ENCODE measurements around the gene KMT2B. TPM values are rescaled to one million over a fixed set of nuclear protein-coding genes. Genes with fewer than 3 reads are reported as not detected.
A peak's percentile ranks its signal among the peaks of the same experiment; 100 is the strongest.
"Not testable (repeated sequence)": the region's sequence is repeated elsewhere in the genome, so short reads cannot be mapped to it uniquely, and the experiment has no call there.

The KMT2B gene
- total RNA-seq, 2 experiments from 2014 or later = 47.0 to 54.2 TPM

DNA sequence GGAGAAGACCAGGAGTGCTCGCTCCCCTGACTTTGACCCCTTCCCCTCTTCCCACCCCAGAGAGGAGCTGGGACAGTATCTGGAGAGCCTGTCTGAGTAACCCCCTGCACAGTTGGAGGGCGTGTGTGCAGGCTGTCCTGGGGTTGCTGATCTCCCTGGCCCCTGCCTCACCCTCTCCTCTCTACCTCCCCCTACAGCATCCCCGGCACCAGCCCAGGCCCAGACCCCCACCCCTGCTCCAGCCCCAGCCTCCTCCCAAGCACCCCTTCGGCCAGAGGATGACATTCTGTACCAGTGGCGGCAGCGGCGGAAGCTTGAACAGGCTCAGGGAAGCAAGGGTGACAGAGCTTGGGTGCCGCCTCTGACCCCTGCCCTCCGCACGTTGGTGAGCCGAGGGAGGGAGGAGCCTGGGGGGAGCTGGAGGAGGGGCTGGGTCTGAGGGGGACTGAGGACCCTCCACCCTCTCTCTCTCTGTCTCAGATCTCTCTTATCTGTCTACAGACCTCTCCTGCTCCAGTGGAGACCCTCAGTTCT is 48.8 kb downstream of the KMT2B start:
- H3K27me3 Mint-ChIP-seq = no peaks in the 10 kb centered on the region
- H3K36me3 Mint-ChIP-seq = peaks cover 16% of the 10 kb centered on the region
- H3K4me3 Mint-ChIP-seq = no peak overlapping the region
- no peaks in the 10 kb centered on the region for H3K4me1 Mint-ChIP-seq (ENCODE audit: low read depth)
- no peak overlapping the region for H3K27ac Mint-ChIP-seq
- CTCF ChIA-PET = no interaction called here
- DNase-seq = no peak
- intact Hi-C loops (cut with micrococcal nuclease) = no loop called here
- POLR2A ChIA-PET = no interaction called here
- H3K9me3 Mint-ChIP-seq = no peaks in the 10 kb centered on the region

DNA sequence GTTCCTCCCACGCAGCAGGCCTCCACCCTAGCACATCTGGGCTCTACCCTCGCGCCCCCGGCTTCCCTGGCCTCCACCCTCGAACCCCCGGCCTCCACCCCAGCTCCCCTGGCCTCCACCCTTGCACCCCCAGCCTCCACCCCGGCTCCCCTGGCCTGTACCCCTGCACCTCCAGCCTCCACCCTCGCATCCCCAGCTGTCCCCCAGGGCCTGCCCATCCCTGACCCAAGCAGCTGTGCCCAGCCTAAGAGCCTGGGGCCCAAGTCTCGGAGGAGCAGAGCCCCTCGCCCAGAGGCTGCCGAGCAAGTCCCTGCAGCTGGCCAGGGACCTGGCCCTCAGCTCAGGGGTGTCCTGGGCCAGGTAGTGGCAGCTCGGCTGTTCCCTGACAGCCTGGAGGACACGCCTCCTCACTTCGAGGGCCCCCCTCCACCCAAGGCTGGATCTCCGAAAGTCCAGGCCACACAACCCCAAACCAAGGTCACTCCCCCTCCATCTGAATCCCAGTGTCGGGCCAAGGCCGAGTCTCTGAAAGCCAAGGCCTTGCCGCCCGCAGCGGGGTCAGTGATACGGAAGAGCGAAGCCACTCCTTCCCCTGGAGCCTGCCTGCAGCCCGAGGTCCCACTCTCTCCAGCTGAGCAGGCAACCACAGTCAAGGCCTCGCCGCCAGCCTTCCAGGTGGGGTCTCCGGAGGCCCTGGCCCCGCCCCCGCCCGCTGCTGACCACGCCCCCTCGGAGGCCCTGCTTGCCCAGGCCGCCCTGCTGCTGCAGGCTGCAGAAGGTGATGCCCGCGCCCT is 49.7 kb downstream of the KMT2B start:
- H3K9me3 Mint-ChIP-seq = no peaks in the 10 kb centered on the region
- ChIA-PET POLR2A (no interaction called here), CTCF (no interaction called here)
- H3K27ac Mint-ChIP-seq = no peak overlapping the region
- no peaks in the 10 kb centered on the region for H3K4me1 Mint-ChIP-seq (ENCODE audit: low read depth)
- peaks cover 11% of the 10 kb centered on the region for H3K36me3 Mint-ChIP-seq
- H3K27me3 Mint-ChIP-seq = no peaks in the 10 kb centered on the region
- H3K4me3 Mint-ChIP-seq = no peak overlapping the region
- no peak for DNase-seq
- intact Hi-C loops (cut with micrococcal nuclease) = no loop called here

DNA sequence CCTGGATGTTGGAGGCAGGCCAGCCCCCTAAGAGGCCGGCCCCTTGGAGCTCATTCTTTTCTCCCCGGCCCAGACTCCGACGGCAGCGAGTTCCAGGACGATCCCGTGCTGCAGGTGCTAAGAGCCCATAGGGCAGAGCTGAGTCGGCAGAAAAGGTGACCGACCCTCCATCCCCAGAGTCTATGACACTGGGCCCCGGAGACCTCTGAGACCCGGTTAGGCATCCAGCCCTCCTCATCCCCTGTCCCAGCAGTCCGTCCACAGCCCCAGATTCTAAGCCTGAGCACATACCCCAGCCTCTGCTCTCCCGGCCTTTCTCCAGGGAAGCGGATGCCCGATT is 50.2 kb downstream of the KMT2B start:
- no peaks in the 10 kb centered on the region for H3K27me3 Mint-ChIP-seq
- H3K9me3 Mint-ChIP-seq = no peaks in the 10 kb centered on the region

GRCh38 chr19:35772362-35772761 is 54.6 kb downstream of the KMT2B start:
- CTCF ChIA-PET; intact Hi-C loops (cut with micrococcal nuclease); H3K27ac Mint-ChIP-seq; POLR2A ChIA-PET; H3K27me3 Mint-ChIP-seq; H3K9me3 Mint-ChIP-seq; DNase-seq; H3K4me3 Mint-ChIP-seq: not testable (repeated sequence)
- H3K36me3 Mint-ChIP-seq = peaks cover 11% of the 10 kb centered on the region
- H3K4me1 Mint-ChIP-seq (ENCODE audit: low read depth) = peaks cover 15% of the 10 kb centered on the region

More for the DNA sequence above, 50.2 kb downstream of the KMT2B start:
- Mint-ChIP-seq H3K36me3 (peaks cover 11% of the 10 kb centered on the region), H3K4me1 (ENCODE audit: low read depth) (no peaks in the 10 kb centered on the region), H3K27ac (no peak overlapping the region), H3K4me3 (no peak overlapping the region)
- intact Hi-C loops (cut with micrococcal nuclease) = no loop called here
- ChIA-PET CTCF (no interaction called here), POLR2A (no interaction called here)
- DNase-seq = no peak

DNA sequence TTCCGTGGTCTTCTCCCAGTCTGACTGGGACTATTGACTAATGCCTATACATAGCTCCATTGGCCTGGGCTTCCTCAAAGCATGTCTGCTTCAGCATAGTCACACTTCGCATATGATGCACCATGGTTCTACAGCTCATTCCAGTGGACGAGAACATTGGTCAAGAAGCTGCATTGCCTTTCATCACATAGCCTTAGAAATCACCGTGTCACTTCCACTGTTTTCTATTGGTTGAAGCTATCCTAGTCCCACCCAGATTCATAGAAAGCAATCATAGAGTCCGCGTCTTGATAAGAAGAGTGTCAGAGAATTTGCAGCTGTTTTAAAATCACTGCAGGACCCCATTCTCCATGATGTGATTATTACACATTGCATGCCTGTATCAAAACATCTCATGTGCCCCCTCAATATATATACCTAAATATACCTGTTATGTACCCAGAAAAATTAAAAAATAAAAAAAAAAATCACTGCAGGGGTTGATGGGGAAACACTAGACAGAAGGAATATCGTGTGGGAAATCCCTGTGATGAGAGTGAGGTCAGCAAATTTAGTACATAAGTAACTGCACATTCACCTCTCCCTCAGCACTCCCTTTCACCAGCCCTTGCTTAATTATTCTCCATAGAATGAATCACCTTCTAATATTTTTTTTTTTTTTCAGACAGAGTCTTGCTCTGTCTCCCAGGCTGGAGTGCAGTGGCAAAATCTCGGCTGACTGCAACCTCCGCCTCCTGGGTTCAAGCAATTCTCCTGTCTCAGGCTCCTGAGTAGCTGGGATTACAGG is 55.4 kb downstream of the KMT2B start:
- POLR2A ChIA-PET = no interaction called here
- DNase-seq = no peak
- Mint-ChIP-seq H3K27me3 (no peaks in the 10 kb centered on the region), H3K4me3 (no peak overlapping the region), H3K9me3 (no peaks in the 10 kb centered on the region), H3K4me1 (ENCODE audit: low read depth) (peaks cover 15% of the 10 kb centered on the region), H3K36me3 (peaks cover 7% of the 10 kb centered on the region), H3K27ac (no peak overlapping the region)
- CTCF ChIA-PET = no interaction called here
- intact Hi-C loops (cut with micrococcal nuclease) = no loop called here

DNA sequence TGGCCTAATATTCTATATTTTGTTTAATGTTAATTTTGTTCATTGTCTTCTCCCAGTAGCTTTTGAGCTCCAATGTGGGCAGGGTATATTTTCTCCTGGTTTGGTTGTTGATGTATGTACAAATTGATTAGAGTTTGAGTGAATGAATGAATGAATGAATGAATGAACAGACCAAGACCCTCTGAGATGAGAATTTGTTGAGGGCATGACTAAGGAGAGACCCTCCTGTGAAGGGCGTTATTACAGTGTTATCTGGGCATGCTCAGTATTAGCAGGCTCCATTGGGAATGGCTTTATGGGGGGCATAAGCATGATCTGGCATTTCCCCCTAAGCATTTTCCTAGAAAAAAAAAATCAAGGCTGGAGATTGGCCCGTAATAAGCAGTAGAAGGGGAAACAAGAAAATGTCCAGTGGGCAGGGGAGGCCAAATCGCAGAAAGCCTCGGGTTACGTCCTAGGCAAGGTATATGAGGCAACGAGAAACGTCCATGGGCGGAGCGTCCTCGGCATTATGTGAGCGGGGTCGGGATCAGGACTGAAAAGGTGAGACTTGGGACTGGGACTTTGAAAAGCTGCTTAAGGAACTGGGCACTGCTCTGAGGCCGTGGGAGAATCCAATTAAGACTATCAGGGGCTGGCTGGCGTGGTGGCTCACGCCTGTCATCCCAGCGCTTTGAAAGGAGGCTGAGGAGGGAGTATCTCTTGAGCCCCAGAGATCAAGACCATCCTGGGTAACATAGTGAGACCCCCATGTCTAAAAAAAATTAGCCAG is 56.7 kb downstream of the KMT2B start:
- Mint-ChIP-seq H3K4me3 (peak overlapping the region; percentile 71), H3K36me3 (no peaks in the 10 kb centered on the region), H3K27ac (no peak overlapping the region), H3K27me3 (no peaks in the 10 kb centered on the region), H3K4me1 (ENCODE audit: low read depth) (peaks cover 15% of the 10 kb centered on the region), H3K9me3 (no peaks in the 10 kb centered on the region)
- ChIA-PET POLR2A (interaction anchor here (0.8 kb wide), 1 partner anchor 131 kb away, joined by 3 read pairs; no protein-coding TSS in a partner anchor), CTCF (interaction anchor here (0.6 to 0.7 kb wide), 2 partner anchors 26 to 213 kb away, joined by 3 read pairs; partner anchors contain the start of gene LIN37)
- DNase-seq = no peak
- intact Hi-C loops (cut with micrococcal nuclease) = loop anchor here (1.0 to 2.0 kb wide), 4 partner anchors 16 to 62 kb away; partner anchors contain the start of genes LIN37, PROSER3, PSENEN and U2AF1L4

DNA sequence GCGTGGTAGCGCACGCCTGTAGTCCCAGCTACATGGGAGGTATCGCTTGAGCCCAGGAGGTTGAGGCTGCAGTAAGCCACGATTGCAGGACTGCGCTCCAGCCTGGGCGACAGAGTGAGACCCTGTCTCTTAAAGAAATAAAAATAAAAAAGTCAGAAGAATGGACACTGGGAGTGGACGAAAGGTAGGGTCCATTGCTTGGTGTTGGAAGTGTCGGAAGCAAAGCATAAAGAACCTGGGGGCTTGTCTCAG is 57.2 kb downstream of the KMT2B start:
- Mint-ChIP-seq H3K4me1 (ENCODE audit: low read depth) (peaks cover 15% of the 10 kb centered on the region), H3K27ac (no peak overlapping the region), H3K36me3 (no peaks in the 10 kb centered on the region), H3K27me3 (no peaks in the 10 kb centered on the region), H3K9me3 (no peaks in the 10 kb centered on the region), H3K4me3 (peak overlapping the region; percentile 71)
- ChIA-PET POLR2A (interaction anchor here (0.8 kb wide), 1 partner anchor 131 kb away, joined by 3 read pairs; no protein-coding TSS in a partner anchor), CTCF (interaction anchor here (0.7 kb wide), 1 partner anchor 27 kb away, joined by 3 read pairs; the partner anchor contains the start of gene LIN37)
- DNase-seq = no peak
- intact Hi-C loops (cut with micrococcal nuclease) = loop anchor here (1.0 to 2.0 kb wide), 4 partner anchors 17 to 62 kb away; partner anchors contain the start of genes LIN37, PROSER3, PSENEN and U2AF1L4

- Mint-ChIP-seq H3K4me1 (ENCODE audit: low read depth) (peaks cover 15% of the 10 kb centered on the region), H3K36me3 (no peaks in the 10 kb centered on the region), H3K27me3 (no peaks in the 10 kb centered on the region), H3K4me3 (peak within 1 kb of the TSS; percentile 71), H3K9me3 (no peaks in the 10 kb centered on the region), H3K27ac (peak within 1 kb of the TSS; percentile 15)
- intact Hi-C loops (cut with micrococcal nuclease) = loop anchor here (1.0 to 2.0 kb wide), 4 partner anchors 17 to 63 kb away; partner anchors contain the start of genes LIN37, PROSER3, PSENEN and U2AF1L4
- peak; percentile 100 for DNase-seq
- ChIA-PET POLR2A (interaction anchor here (0.8 to 1.5 kb wide), 2 partner anchors 80 to 132 kb away, joined by 3 to 4 read pairs; no protein-coding TSS in a partner anchor), CTCF (interaction anchor here (0.7 kb wide), 1 partner anchor 27 kb away, joined by 3 read pairs; the partner anchor contains the start of gene LIN37)
Measured at GRCh38 chr19:35775298-35776101, 57.7 kb downstream of the KMT2B start, which contains the start of gene ARHGAP33. ARHGAP33 (plus strand) TSS chr19:35775564; CDS start chr19:35775659, 95 bp downstream.

GRCh38 chr19:35776102-35776788 is 58.4 kb downstream of the KMT2B start:
- Mint-ChIP-seq H3K9me3 (no peaks in the 10 kb centered on the region), H3K4me1 (ENCODE audit: low read depth) (peaks cover 15% of the 10 kb centered on the region), H3K36me3 (no peaks in the 10 kb centered on the region), H3K27me3 (no peaks in the 10 kb centered on the region), H3K27ac (peak overlapping the region; percentile 15), H3K4me3 (peak overlapping the region; percentile 71)
- intact Hi-C loops (cut with micrococcal nuclease) = no loop called here
- no peak for DNase-seq
- ChIA-PET POLR2A (interaction anchor here (1.5 kb wide), 1 partner anchor 81 kb away, joined by 4 read pairs; no protein-coding TSS in a partner anchor), CTCF (no interaction called here)

GRCh38 chr19:35777086-35777841 is 59.5 kb downstream of the KMT2B start:
- Mint-ChIP-seq H3K27ac (no peak overlapping the region), H3K4me3 (peak overlapping the region; percentile 71), H3K4me1 (ENCODE audit: low read depth) (peaks cover 15% of the 10 kb centered on the region), H3K36me3 (peaks cover 1% of the 10 kb centered on the region), H3K27me3 (no peaks in the 10 kb centered on the region), H3K9me3 (no peaks in the 10 kb centered on the region)
- intact Hi-C loops (cut with micrococcal nuclease) = no loop called here
- no peak for DNase-seq
- ChIA-PET POLR2A (interaction anchor here (1.5 kb wide), 1 partner anchor 82 kb away, joined by 4 read pairs; no protein-coding TSS in a partner anchor), CTCF (interaction anchor here (0.6 kb wide), 1 partner anchor 126 kb away, joined by 3 read pairs; no protein-coding TSS in a partner anchor)
